ENCODE results near the gene EZR.

DNA sequence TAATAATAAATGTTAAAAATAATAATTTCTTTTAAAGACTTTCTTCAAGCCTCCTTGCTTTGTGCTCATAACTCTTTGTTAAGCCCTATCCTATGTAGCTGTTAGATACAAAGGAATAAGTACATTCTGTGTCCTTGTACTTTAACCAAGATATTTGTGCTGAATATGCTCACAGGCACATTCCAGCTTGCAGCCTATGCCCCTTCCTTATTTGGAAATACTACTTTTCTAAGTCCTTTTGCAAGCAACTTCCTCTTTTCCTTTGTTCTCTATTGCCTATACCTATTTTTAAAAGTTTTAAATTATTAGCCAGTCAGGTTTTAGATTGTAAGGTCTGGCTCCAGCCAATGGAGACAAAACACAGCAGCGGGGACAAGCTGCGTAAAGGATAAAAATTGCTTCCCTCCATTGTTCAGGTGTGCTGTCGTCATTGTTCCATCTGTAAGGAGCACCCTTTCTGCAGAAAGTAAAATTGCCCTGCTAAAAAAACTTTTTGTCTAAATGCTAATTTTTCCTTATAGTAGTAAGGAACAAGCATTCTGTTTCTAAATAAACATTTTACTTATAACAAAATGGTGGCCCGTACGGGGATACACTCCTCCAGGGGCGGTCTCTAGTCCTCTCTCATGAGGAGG, 89.1 kb downstream of the EZR start:
- TF ChIP-seq, protein P1, sequence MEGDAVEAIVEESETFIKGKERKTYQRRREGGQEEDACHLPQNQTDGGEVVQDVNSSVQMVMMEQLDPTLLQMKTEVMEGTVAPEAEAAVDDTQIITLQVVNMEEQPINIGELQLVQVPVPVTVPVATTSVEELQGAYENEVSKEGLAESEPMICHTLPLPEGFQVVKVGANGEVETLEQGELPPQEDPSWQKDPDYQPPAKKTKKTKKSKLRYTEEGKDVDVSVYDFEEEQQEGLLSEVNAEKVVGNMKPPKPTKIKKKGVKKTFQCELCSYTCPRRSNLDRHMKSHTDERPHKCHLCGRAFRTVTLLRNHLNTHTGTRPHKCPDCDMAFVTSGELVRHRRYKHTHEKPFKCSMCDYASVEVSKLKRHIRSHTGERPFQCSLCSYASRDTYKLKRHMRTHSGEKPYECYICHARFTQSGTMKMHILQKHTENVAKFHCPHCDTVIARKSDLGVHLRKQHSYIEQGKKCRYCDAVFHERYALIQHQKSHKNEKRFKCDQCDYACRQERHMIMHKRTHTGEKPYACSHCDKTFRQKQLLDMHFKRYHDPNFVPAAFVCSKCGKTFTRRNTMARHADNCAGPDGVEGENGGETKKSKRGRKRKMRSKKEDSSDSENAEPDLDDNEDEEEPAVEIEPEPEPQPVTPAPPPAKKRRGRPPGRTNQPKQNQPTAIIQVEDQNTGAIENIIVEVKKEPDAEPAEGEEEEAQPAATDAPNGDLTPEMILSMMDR (IDR thresholded peaks at IDR 0.05; ENCODE audit: insufficient read depth, low read length) = no peak
- TF ChIP-seq, protein P2, sequence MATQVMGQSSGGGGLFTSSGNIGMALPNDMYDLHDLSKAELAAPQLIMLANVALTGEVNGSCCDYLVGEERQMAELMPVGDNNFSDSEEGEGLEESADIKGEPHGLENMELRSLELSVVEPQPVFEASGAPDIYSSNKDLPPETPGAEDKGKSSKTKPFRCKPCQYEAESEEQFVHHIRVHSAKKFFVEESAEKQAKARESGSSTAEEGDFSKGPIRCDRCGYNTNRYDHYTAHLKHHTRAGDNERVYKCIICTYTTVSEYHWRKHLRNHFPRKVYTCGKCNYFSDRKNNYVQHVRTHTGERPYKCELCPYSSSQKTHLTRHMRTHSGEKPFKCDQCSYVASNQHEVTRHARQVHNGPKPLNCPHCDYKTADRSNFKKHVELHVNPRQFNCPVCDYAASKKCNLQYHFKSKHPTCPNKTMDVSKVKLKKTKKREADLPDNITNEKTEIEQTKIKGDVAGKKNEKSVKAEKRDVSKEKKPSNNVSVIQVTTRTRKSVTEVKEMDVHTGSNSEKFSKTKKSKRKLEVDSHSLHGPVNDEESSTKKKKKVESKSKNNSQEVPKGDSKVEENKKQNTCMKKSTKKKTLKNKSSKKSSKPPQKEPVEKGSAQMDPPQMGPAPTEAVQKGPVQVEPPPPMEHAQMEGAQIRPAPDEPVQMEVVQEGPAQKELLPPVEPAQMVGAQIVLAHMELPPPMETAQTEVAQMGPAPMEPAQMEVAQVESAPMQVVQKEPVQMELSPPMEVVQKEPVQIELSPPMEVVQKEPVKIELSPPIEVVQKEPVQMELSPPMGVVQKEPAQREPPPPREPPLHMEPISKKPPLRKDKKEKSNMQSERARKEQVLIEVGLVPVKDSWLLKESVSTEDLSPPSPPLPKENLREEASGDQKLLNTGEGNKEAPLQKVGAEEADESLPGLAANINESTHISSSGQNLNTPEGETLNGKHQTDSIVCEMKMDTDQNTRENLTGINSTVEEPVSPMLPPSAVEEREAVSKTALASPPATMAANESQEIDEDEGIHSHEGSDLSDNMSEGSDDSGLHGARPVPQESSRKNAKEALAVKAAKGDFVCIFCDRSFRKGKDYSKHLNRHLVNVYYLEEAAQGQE (IDR thresholded peaks at IDR 0.05; ENCODE audit: insufficient replicate concordance, low read depth) = no peak
- TF ChIP-seq POLR2AphosphoS5 (IDR thresholded peaks at IDR 0.05; ENCODE audit: low read depth) = no peak

Data from HL-60 (cell line).